GM19238 (cell line): ENCODE results near the gene ENTPD5.
"Not testable (repeated sequence)": the region's sequence is repeated elsewhere in the genome, so short reads cannot be mapped to it uniquely, and the experiment has no call there.

Experiments used
- DNase-seq: peaks from one replicate; pipeline ENCODE4 v3.0.0; 2011; ENCODE audit warnings: low spot score; ENCODE audit not compliant: insufficient read length

ENTPD5 gene

GRCh38 chr14:74008843-74009499, 10.1 kb downstream of the ENTPD5 start:
- DNase-seq = no peak

- DNase-seq = not testable (repeated sequence)
Observed at GRCh38 chr14:74005664-74006063, 13.4 kb downstream of the ENTPD5 start.

- no peak for DNase-seq
Observed at GRCh38 chr14:73998726-73999125, 20.4 kb downstream of the ENTPD5 start.

GRCh38 chr14:73997944-73998447, 21.1 kb downstream of the ENTPD5 start:
- DNase-seq = no peak

GRCh38 chr14:73997108-73997943, 21.8 kb downstream of the ENTPD5 start:
- no peak for DNase-seq

GRCh38 chr14:73996731-73997107, 22.4 kb downstream of the ENTPD5 start:
- no peak for DNase-seq

GRCh38 chr14:73995977-73996378, 23.1 kb downstream of the ENTPD5 start:
- no peak for DNase-seq

- DNase-seq = not testable (repeated sequence)
Observed at GRCh38 chr14:73994926-73995325, 24.2 kb downstream of the ENTPD5 start.

GRCh38 chr14:73991092-73991491, 28.0 kb downstream of the ENTPD5 start:
- no peak for DNase-seq

GRCh38 chr14:73988656-73989055, 30.4 kb downstream of the ENTPD5 start:
- DNase-seq = not testable (repeated sequence)

GRCh38 chr14:73988065-73988464, 31.0 kb downstream of the ENTPD5 start:
- DNase-seq = no peak

GRCh38 chr14:73977896-73978295, 41.2 kb downstream of the ENTPD5 start:
- DNase-seq = no peak

- DNase-seq = no peak
Observed at GRCh38 chr14:73976125-73976524, 43.0 kb downstream of the ENTPD5 start.

- no peak for DNase-seq
Observed at GRCh38 chr14:73973497-73973896, 45.6 kb downstream of the ENTPD5 start.

GRCh38 chr14:73968885-73969284, 50.2 kb downstream of the ENTPD5 start:
- DNase-seq = no peak

GRCh38 chr14:73965216-73965615, 53.9 kb downstream of the ENTPD5 start:
- no peak for DNase-seq

- no peak for DNase-seq
Observed at GRCh38 chr14:73961192-73961591, 57.9 kb downstream of the ENTPD5 start.

GRCh38 chr14:73958591-73958990, 60.5 kb downstream of the ENTPD5 start:
- no peak for DNase-seq

GRCh38 chr14:73955674-73956073, 63.4 kb downstream of the ENTPD5 start:
- DNase-seq = no peak

GRCh38 chr14:73953731-73954130, 65.4 kb downstream of the ENTPD5 start:
- no peak for DNase-seq

- peak; percentile 85 for DNase-seq
Observed at GRCh38 chr14:73949752-73950734, 69.0 kb downstream of the ENTPD5 start, which contains the start of the genes COQ6 and FAM161B. Gene COQ6, plus strand, starts transcription at chr14:73950302. Its CDS starts 31 bp downstream, at chr14:73950333. Gene FAM161B, minus strand, starts transcription at chr14:73950094. Its CDS starts 68 bp downstream, at chr14:73950026.
